H1 (cell line): Measurements from ENCODE around the gene KBTBD13.
A peak's percentile ranks its signal among the peaks of the same experiment; 100 is the strongest.

Experiments used
- EZH2 ChIP-seq: fragments of 200-600 bp; sonication (generic); IDR thresholded peaks from 2 replicates; pipeline ENCODE4 v1.7.1; 2012; ENCODE audit warnings: low read depth, mild to moderate bottlenecking, moderate library complexity, low read length, inconsistent platforms; ENCODE audit not compliant: severe bottlenecking
- POLR2A ChIP-seq, 2 experiments: IDR thresholded peaks; 1 replicate in 1 of 2; 2 replicates in 1 of 2; pipeline ENCODE4 v1.6.1; 2011; ENCODE audit warnings: low read depth in 2 of 2, low read length in 2 of 2, mild to moderate bottlenecking in 2 of 2; ENCODE audit errors: control extremely low read depth in 1 of 2
- RFX5 ChIP-seq: IDR thresholded peaks from 2 replicates; pipeline ENCODE4 v1.6.1; 2011; ENCODE audit warnings: low read depth, low read length, improper control_type of control experiment, borderline replicate concordance
- YY1 ChIP-seq: IDR thresholded peaks from 2 replicates; pipeline ENCODE4 v1.6.1; 2011; ENCODE audit warnings: low read depth, mild to moderate bottlenecking, low read length
- ZNF274 ChIP-seq: IDR thresholded peaks from 2 replicates; pipeline ENCODE4 v1.7.0; 2012; ENCODE audit warnings: low read length, borderline replicate concordance; ENCODE audit errors: extremely low read depth
- TF ChIP-seq, protein P1 (sequence below), 3 experiments: IDR thresholded peaks; 1 replicate in 2 of 3; 2 replicates in 1 of 3; pipeline versions ENCODE4 v1.5.1 to v1.6.1; 2011; ENCODE audit warnings: low read length in 3 of 3, mild to moderate bottlenecking in 3 of 3, inconsistent platforms in 2 of 3, low read depth in 1 of 3, moderate library complexity in 1 of 3; ENCODE audit not compliant: insufficient read depth in 1 of 3; ENCODE audit errors: control extremely low read depth in 1 of 3
- TF ChIP-seq, protein P2 (sequence below): IDR thresholded peaks from 2 replicates; pipeline ENCODE4 v1.6.1; 2012; ENCODE audit warnings: low read length, inconsistent platforms

DNA sequence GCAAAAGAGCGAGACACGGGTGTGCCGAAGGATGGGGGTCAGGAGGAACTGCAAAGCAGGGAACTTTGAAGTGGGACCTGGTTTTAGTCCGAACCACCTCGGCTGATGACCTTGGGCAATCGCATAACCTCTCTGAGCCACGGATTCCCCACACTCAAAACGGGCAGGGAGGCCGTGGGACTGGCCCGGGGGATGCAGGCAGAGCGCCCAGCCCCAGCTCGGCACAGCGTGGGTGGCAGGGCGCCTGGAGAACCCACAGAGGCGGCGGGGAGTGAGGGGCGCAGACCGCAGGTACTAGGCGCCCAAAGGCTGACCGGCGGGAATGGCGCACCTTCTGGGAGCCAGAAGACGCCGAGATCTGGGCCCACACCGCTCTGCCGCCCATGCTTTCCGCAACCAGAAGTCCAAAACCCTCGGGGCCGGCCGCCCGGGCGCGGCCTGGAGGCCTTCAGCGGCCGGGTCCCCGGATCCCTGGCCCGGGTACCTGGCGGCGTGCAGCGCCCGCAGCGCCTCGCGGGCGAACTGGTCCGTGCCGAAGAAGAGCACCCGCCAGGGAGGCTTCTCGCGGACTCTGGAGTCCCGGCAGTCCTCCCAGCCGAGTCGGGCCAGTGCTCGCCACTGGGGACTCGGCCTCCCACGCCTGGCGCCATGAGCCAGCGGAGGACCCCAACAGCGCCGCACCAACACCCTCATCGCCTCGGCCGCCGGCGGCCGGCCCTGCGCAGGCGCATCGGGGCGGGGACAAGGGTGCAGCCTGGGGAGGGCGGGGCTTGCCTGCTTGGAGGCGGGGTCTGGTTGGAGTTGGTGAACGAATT, 47.4 kb upstream of the KBTBD13 start, which contains the start of gene MTFMT:
- TF ChIP-seq POLR2A (IDR thresholded peaks at IDR 0.05; ENCODE audit: control extremely low read depth in 1 of 2, low read depth in 2 of 2, low read length in 2 of 2) (peak; percentile 89 to 90), YY1 (peak; percentile 49; the same call in 1 of the 2 replicates), RFX5 (no peak), EZH2 (no peak), ZNF274 (no peak)
- TF ChIP-seq, protein P1, sequence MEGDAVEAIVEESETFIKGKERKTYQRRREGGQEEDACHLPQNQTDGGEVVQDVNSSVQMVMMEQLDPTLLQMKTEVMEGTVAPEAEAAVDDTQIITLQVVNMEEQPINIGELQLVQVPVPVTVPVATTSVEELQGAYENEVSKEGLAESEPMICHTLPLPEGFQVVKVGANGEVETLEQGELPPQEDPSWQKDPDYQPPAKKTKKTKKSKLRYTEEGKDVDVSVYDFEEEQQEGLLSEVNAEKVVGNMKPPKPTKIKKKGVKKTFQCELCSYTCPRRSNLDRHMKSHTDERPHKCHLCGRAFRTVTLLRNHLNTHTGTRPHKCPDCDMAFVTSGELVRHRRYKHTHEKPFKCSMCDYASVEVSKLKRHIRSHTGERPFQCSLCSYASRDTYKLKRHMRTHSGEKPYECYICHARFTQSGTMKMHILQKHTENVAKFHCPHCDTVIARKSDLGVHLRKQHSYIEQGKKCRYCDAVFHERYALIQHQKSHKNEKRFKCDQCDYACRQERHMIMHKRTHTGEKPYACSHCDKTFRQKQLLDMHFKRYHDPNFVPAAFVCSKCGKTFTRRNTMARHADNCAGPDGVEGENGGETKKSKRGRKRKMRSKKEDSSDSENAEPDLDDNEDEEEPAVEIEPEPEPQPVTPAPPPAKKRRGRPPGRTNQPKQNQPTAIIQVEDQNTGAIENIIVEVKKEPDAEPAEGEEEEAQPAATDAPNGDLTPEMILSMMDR (IDR thresholded peaks at IDR 0.05; ENCODE audit: control extremely low read depth in 1 of 3, insufficient read depth in 1 of 3, low read depth in 1 of 3, low read length in 3 of 3) = no peak; a peak in 1 of 4 replicates
- TF ChIP-seq, protein P2, sequence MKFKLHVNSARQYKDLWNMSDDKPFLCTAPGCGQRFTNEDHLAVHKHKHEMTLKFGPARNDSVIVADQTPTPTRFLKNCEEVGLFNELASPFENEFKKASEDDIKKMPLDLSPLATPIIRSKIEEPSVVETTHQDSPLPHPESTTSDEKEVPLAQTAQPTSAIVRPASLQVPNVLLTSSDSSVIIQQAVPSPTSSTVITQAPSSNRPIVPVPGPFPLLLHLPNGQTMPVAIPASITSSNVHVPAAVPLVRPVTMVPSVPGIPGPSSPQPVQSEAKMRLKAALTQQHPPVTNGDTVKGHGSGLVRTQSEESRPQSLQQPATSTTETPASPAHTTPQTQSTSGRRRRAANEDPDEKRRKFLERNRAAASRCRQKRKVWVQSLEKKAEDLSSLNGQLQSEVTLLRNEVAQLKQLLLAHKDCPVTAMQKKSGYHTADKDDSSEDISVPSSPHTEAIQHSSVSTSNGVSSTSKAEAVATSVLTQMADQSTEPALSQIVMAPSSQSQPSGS = no peak
